ENCODE results near the gene CDKAL1.

The CDKAL1 gene

GRCh38 chr6:21109391-21110178 is 575.3 kb downstream of the CDKAL1 start:
- DNase-seq (ENCODE audit: low read depth) = peak; percentile 23

- DNase-seq (ENCODE audit: low read depth) = no peak
Observed at GRCh38 chr6:21110684-21111083, 576.4 kb downstream of the CDKAL1 start.

- no peak for DNase-seq (ENCODE audit: low read depth)
Observed at GRCh38 chr6:21111093-21111725, 577.0 kb downstream of the CDKAL1 start.

- DNase-seq (ENCODE audit: low read depth) = peak; percentile 38
Observed at GRCh38 chr6:21115111-21115510, 580.9 kb downstream of the CDKAL1 start.

- DNase-seq (ENCODE audit: low read depth) = no peak
Observed at GRCh38 chr6:21116736-21117135, 582.5 kb downstream of the CDKAL1 start.

GRCh38 chr6:21118216-21118780 is 584.0 kb downstream of the CDKAL1 start:
- no peak for DNase-seq (ENCODE audit: low read depth)

- DNase-seq (ENCODE audit: low read depth) = no peak
Observed at GRCh38 chr6:21121636-21122136, 587.4 kb downstream of the CDKAL1 start.

- DNase-seq (ENCODE audit: low read depth) = no peak
Observed at GRCh38 chr6:21123507-21124436, 589.5 kb downstream of the CDKAL1 start.

- DNase-seq (ENCODE audit: low read depth) = no peak
Observed at GRCh38 chr6:21128601-21129000, 594.3 kb downstream of the CDKAL1 start.

GRCh38 chr6:21131406-21131805 is 597.1 kb downstream of the CDKAL1 start:
- DNase-seq (ENCODE audit: low read depth) = no peak

- no peak for DNase-seq (ENCODE audit: low read depth)
Observed at GRCh38 chr6:21132446-21132845, 598.2 kb downstream of the CDKAL1 start.

- no peak for DNase-seq (ENCODE audit: low read depth)
Observed at GRCh38 chr6:21132856-21133838, 598.9 kb downstream of the CDKAL1 start.

- DNase-seq (ENCODE audit: low read depth) = no peak
Observed at GRCh38 chr6:21133901-21134300, 599.6 kb downstream of the CDKAL1 start.

GRCh38 chr6:21134356-21134755 is 600.1 kb downstream of the CDKAL1 start:
- DNase-seq (ENCODE audit: low read depth) = no peak

GRCh38 chr6:21135484-21136013 is 601.3 kb downstream of the CDKAL1 start:
- DNase-seq (ENCODE audit: low read depth) = no peak

- DNase-seq (ENCODE audit: low read depth) = no peak
Observed at GRCh38 chr6:21137700-21138335, 603.6 kb downstream of the CDKAL1 start.

GRCh38 chr6:21138336-21139069 is 604.2 kb downstream of the CDKAL1 start:
- DNase-seq (ENCODE audit: low read depth) = no peak

GRCh38 chr6:21140966-21141365 is 606.7 kb downstream of the CDKAL1 start:
- DNase-seq (ENCODE audit: low read depth) = no peak

- DNase-seq (ENCODE audit: low read depth) = no peak
Observed at GRCh38 chr6:21141616-21142303, 607.5 kb downstream of the CDKAL1 start.
